ENCODE results near the gene HOXD8. TPM values are rescaled to one million over a fixed set of nuclear protein-coding genes. Genes with fewer than 3 reads are reported as not detected.

Gene HOXD8
- total RNA-seq, 6 donors from 2014 or later: 0.43 to 2.3 (median 0.74) TPM; not detected in 1

DNA sequence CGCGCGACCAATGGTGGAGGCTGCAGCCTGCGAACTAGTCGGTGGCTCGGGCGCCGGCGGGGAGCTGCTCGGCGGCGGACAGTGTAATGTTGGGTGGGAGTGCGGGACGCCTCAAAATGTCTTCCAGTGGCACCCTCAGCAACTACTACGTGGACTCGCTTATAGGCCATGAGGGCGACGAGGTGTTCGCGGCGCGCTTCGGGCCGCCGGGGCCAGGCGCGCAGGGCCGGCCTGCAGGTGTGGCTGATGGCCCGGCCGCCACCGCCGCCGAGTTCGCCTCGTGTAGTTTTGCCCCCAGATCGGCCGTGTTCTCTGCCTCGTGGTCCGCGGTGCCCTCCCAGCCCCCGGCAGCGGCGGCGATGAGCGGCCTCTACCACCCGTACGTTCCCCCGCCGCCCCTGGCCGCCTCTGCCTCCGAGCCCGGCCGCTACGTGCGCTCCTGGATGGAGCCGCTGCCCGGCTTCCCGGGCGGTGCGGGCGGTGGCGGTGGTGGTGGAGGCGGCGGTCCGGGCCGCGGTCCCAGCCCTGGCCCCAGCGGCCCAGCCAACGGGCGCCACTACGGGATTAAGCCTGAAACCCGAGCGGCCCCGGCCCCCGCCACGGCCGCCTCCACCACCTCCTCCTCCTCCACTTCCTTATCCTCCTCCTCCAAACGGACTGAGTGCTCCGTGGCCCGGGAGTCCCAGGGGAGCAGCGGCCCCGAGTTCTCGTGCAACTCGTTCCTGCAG is 6.7 kb upstream of the HOXD8 start, which contains the start of gene HOXD9:
Gene HOXD9 (plus strand): TSS at position 37 of the 728 bp plus-strand sequence. CDS start 50 bp downstream, at position 87.
- ATAC-seq (ENCODE audit: low FRiP score in 2 of 2) (peak in 1 of 2 donors; percentile 73), DNase-seq (peak in 1 of 2 donors; percentile 83)
- 5 to 7% methylated on average over 19 to 33 of the region's 84 CpGs for WGBS, 2 donors
- H3K4me1 ChIP-seq: peaks cover 13 to 24% (median 22%) of the 10 kb centered on the region in 4 donors
- TF ChIP-seq POLR2AphosphoS5 (IDR thresholded peaks at IDR 0.05) (no peak), POLR2A (IDR thresholded peaks at IDR 0.05) (no peak), EP300 (IDR thresholded peaks at IDR 0.05) (no peak)
- TF ChIP-seq, protein P1, sequence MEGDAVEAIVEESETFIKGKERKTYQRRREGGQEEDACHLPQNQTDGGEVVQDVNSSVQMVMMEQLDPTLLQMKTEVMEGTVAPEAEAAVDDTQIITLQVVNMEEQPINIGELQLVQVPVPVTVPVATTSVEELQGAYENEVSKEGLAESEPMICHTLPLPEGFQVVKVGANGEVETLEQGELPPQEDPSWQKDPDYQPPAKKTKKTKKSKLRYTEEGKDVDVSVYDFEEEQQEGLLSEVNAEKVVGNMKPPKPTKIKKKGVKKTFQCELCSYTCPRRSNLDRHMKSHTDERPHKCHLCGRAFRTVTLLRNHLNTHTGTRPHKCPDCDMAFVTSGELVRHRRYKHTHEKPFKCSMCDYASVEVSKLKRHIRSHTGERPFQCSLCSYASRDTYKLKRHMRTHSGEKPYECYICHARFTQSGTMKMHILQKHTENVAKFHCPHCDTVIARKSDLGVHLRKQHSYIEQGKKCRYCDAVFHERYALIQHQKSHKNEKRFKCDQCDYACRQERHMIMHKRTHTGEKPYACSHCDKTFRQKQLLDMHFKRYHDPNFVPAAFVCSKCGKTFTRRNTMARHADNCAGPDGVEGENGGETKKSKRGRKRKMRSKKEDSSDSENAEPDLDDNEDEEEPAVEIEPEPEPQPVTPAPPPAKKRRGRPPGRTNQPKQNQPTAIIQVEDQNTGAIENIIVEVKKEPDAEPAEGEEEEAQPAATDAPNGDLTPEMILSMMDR (IDR thresholded peaks at IDR 0.05): no peak
- peaks cover 3 to 84% (median 52%) of the 10 kb centered on the region in 4 donors for H3K27me3 ChIP-seq
- H3K9me3 ChIP-seq: peaks cover 0 to 5% (median 0%) of the 10 kb centered on the region in 4 donors
- H3K4me3 ChIP-seq: peak within 1 kb of the TSS in 3 of 4 donors; percentile 5 to 40 (median 37)
- no peak within 1 kb of the TSS for H3K27ac ChIP-seq
- no peaks in the 10 kb centered on the region for H3K36me3 ChIP-seq

DNA sequence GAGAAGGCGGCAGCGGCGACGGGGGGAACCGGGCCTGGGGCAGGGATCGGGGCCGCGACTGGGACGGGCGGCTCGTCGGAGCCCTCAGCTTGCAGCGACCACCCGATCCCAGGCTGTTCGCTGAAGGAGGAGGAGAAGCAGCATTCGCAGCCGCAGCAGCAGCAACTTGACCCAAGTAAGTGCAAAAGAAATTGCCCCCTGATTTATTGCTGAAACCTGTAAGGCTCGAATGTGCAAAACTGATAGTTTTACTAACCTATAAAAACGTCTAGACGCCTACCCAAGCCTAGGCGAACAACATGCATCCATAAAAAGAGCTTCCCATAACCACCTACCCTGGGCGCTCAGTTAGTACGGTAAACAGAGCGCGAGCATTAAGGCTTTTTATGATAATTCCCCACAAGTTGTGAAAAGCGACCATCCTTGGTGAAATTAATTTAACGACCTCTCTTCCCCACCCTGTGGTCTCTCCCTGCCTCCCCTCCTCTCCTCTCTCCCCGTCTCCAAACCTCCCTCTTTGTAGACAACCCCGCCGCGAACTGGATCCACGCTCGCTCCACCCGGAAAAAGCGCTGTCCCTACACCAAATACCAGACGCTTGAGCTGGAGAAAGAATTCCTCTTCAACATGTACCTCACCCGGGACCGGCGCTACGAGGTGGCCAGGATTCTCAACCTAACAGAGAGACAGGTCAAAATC is 5.9 kb upstream of the HOXD8 start:
- Histone ChIP-seq H3K27me3 (peaks cover 1 to 84% (median 55%) of the 10 kb centered on the region in 4 donors), H3K4me1 (peaks cover 13 to 27% (median 22%) of the 10 kb centered on the region in 4 donors), H3K27ac (no peak overlapping the region), H3K9me3 (peaks cover 0 to 5% (median 0%) of the 10 kb centered on the region in 4 donors), H3K4me3 (peak overlapping the region in 2 of 4 donors; percentile 37 to 40), H3K36me3 (no peaks in the 10 kb centered on the region)
- no peak for ATAC-seq (ENCODE audit: low FRiP score in 2 of 2)
- WGBS, 2 donors: 8 to 10% methylated on average over 33 to 40 of the region's 40 CpGs
- no peak for DNase-seq
- TF ChIP-seq POLR2AphosphoS5 (IDR thresholded peaks at IDR 0.05) (no peak), POLR2A (IDR thresholded peaks at IDR 0.05) (no peak), EP300 (IDR thresholded peaks at IDR 0.05) (no peak)
- TF ChIP-seq, protein P1 (IDR thresholded peaks at IDR 0.05): no peak

DNA sequence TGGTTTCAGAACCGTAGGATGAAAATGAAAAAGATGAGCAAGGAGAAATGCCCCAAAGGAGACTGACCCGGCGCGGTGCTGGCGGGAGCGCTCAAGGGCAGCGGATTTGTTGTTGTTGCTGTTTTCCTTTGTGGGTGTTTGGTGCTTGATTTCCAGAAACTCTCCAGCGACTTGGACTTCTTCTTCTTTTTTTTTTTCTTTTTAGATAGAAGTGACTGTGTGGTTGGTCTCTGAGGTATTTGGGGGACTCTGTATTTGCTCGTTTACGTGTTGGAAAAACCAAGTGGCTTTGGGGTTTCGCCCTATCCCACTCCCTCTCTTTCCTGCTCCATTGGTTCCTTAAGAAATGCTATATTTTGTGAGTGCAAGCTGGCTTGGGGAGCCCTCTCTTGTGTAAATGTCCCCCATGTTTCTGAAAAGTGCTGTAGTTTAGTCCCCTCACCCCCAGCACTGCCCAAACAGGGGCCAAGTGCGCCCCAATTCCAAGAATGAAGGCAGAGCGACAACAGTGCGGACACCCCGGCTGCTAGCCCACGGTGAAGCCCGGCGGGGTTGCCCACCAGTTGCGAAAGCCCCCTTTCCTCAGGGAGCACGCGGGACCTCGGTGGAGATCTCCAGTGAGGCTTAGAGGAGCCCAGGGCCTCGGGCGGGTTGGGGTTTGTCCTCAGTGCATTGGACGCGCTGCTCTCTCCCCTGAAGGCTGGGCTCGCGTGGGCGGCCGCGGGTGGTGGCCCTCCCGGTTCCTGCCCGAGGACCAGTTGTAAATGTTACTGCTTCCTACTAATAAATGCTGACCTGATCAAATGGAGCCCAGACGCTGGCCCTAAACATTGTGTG is 5.2 kb upstream of the HOXD8 start:
- no peak for ATAC-seq (ENCODE audit: low FRiP score in 2 of 2)
- Histone ChIP-seq H3K9me3 (peaks cover 0 to 5% (median 0%) of the 10 kb centered on the region in 4 donors), H3K4me1 (peaks cover 16 to 35% (median 23%) of the 10 kb centered on the region in 4 donors), H3K4me3 (no peak overlapping the region), H3K36me3 (no peaks in the 10 kb centered on the region), H3K27ac (no peak overlapping the region), H3K27me3 (peaks cover 1 to 84% (median 59%) of the 10 kb centered on the region in 4 donors)
- TF ChIP-seq EP300 (IDR thresholded peaks at IDR 0.05): no peak
- TF ChIP-seq POLR2A (IDR thresholded peaks at IDR 0.05): no peak
- TF ChIP-seq POLR2AphosphoS5 (IDR thresholded peaks at IDR 0.05): no peak
- TF ChIP-seq, protein P1 (IDR thresholded peaks at IDR 0.05): no peak
- no peak for DNase-seq
- 8 to 11% methylated on average over 14 to 15 of the region's 34 CpGs for WGBS, 2 donors

DNA sequence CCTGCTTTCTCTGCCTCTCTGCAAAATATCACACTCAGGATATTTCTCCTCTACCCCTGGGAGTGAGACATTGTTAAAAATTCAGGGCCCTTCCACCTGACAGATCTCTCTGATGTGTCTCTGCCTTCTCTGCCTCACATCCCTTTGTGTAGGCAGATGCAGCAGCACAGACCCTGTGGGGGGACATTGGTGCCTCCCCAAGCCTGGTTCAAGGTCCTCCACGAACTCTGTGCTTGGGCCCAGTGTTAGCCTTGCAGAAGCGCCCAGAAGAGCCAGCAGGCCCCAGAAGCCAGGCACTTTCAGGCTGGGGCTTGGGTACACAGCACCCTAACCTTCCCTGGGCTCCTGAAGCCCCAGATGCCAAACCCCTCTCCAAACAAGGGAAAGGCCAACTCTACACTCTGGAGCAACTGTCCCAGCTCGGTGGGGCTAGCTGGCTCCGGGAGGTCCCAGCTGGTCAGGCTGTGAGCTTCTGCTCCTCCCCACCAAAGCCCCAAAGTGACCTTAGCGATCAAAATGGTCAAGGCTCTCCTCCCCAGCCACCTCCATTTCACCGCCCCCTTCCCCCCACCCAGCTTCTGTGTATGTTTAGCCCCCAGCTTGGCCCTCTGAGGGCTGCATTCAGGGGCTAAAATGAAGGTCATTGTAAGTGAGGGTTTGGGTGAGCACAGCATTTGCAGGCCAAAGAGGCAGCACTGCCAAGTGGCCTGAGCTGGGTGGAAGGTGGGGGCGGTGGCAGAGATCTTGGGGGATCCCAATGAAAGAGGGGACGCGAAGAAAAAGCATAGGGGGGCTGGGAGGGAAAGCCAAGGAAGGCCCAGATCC is 4.3 kb upstream of the HOXD8 start:
- Histone ChIP-seq H3K27me3 (peaks cover 1 to 85% (median 63%) of the 10 kb centered on the region in 4 donors), H3K9me3 (peaks cover 0 to 5% (median 0%) of the 10 kb centered on the region in 4 donors), H3K4me1 (peaks cover 21 to 43% (median 30%) of the 10 kb centered on the region in 4 donors), H3K4me3 (no peak overlapping the region), H3K36me3 (no peaks in the 10 kb centered on the region), H3K27ac (no peak overlapping the region)
- TF ChIP-seq, protein P1 (IDR thresholded peaks at IDR 0.05): no peak
- TF ChIP-seq EP300 (IDR thresholded peaks at IDR 0.05) (no peak), POLR2A (IDR thresholded peaks at IDR 0.05) (no peak), POLR2AphosphoS5 (IDR thresholded peaks at IDR 0.05) (no peak)
- ATAC-seq (ENCODE audit: low FRiP score in 2 of 2) (no peak), DNase-seq (no peak)
- 21 to 33% methylated on average over 7 to 9 of the region's 9 CpGs for WGBS, 2 donors

Measured in upper lobe of left lung (tissue), 6 donors.